ENCODE results near the gene LBHD2. TPM values are rescaled to one million over a fixed set of nuclear protein-coding genes. Genes with fewer than 3 reads are reported as not detected.

Gene LBHD2
- total and polyA plus RNA-seq, 2 of the 13 experiments (the other 11 are each of a cell fraction or from before 2014, with no cell fraction given), result 0.67 to 1.00 TPM

DNA sequence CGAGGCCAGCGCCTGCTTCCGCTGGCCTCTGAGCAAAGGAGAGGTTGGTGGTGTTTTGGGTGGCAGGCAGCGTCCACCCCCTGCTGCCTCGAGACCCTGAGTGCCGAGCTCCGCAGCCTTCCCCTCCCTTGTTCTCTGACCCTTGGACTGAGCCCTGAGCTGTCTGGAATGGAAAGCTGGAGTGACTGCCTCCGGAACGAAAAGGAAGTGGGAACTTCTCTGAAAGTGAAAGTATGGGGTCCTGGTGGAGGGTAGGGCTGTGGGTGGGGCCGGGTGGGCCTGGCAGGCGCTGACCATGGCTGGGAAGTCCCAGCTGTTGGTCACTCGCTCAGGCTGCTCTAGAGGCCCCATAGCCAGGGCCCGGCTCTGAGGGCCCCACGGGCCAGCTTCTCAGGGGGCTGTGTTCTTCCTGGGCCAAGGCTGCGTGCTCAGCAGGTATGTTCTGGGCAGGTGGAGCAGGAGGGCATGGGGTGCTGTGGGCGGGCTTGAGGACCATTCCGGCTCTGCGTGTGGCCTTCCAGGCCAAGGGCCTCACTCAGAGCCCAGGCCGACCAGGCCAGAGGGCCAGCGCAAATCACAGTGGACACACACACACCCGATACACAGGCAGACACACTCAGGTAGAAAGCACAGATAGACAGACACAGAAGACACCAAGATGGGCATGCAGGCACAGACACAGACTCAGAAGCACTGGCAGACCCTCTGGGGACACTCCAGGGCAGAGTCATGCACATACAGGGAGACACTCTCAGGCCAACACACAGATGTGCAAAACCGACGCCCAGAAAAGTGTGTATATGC is 10.6 kb downstream of the LBHD2 start, which contains the start of gene EXOC3L4:
TSS of gene EXOC3L4 (plus strand) at position 320 of the 804 bp plus-strand sequence. CDS start 5,495 bp downstream, outside the sequence.
- DNase-seq (ENCODE audit: low spot score) (peak; percentile 76), FAIRE-seq (peak; percentile 71), ATAC-seq (peak; percentile 56)
- intact Hi-C loops (cut with micrococcal nuclease; ENCODE audit: unreplicated experiment), result no loop called here
- no peaks in the 10 kb centered on the region for H3K36me3 ChIP-seq (replicated peaks in 1 of 2; ENCODE audit: control insufficient read depth in 1 of 2, insufficient read depth in 2 of 2, low read length in 2 of 2)
- peak within 1 kb of the TSS; percentile 96 for H3K4me2 ChIP-seq (ENCODE audit: low read depth, low read length)
- peak within 1 kb of the TSS; percentile 70 for H2AFZ ChIP-seq (ENCODE audit: low read length)
- peak within 1 kb of the TSS; percentile 84 for H3K27ac ChIP-seq (ENCODE audit: extremely low read length, insufficient read depth, low read length)
- no peaks in the 10 kb centered on the region for H4K20me1 ChIP-seq (ENCODE audit: insufficient read depth, low read length)
- peak within 1 kb of the TSS; percentile 82 to 94 (median 86) for H3K4me3 ChIP-seq (replicated peaks in 1 of 3; ENCODE audit: insufficient read depth in 1 of 3, low read depth in 2 of 3, low read length in 3 of 3)
- in situ Hi-C loops (cut with HindIII; ENCODE audit: extremely low pct_ligation_motif_present, low pct_unique_long_range_greater_than_20kb), result no loop called here
- peaks cover 85% of the 10 kb centered on the region for H3K4me1 ChIP-seq (ENCODE audit: insufficient read depth, low read length)
- H3K9me3 ChIP-seq (ENCODE audit: low read length), result no peaks in the 10 kb centered on the region
- BruUV-seq (replicated peaks), result no TSS peak
- WGBS (ENCODE audit: low lambda C conversion rate), result 1% methylated on average over 16 of the region's 23 CpGs
- peaks cover 0 to 8% of the 10 kb centered on the region in 2 experiments; a peak in 2 of 5 replicates for H3K27me3 ChIP-seq (ENCODE audit: control insufficient read depth in 1 of 2, insufficient read depth in 2 of 2, low read length in 2 of 2)
- H3K9ac ChIP-seq (ENCODE audit: insufficient read depth, low read depth, low read length), result peak within 1 kb of the TSS; percentile 83
- ChIA-PET POLR2A (interaction anchor here (0.6 to 2.6 kb wide), 10 partner anchors 8 to 249 kb away, joined by 3 to 39 read pairs (median 3); partner anchors contain the start of gene EIF5), CTCF (ENCODE audit: low intra/inter-chr PET ratio, low total read pairs) (interaction anchor here (1.1 kb wide), 1 partner anchor 47 kb away, joined by 4 read pairs; no protein-coding TSS in a partner anchor)
- H3K79me2 ChIP-seq (ENCODE audit: insufficient read depth, low read length), result peaks cover 17% of the 10 kb centered on the region
- TF ChIP-seq ZNF589 (CRISPR knock-in tag; conservative IDR thresholded peaks at IDR 0.05) (no peak), HMGA1 (CRISPR knock-in tag; conservative IDR thresholded peaks at IDR 0.05) (no peak), SMYD3 (CRISPR knock-in tag; IDR thresholded peaks at IDR 0.05) (peak; percentile 65; the same call in 1 of the 2 replicates), FOSL1 (CRISPR knock-in tag; IDR thresholded peaks at IDR 0.05; ENCODE audit: borderline replicate concordance) (no peak), ZBTB7A (CRISPR knock-in tag; IDR thresholded peaks at IDR 0.05) (peak; percentile 84; the same call in 1 of the 2 replicates), ZNF263 (CRISPR knock-in tag; IDR thresholded peaks at IDR 0.05) (no peak), HOMEZ (CRISPR knock-in tag; IDR thresholded peaks at IDR 0.05; ENCODE audit: low read depth) (no peak), ZFAT (CRISPR knock-in tag; conservative IDR thresholded peaks at IDR 0.05) (no peak), ARID4A (CRISPR knock-in tag; IDR thresholded peaks at IDR 0.05; ENCODE audit: borderline replicate concordance) (peak; percentile 76; the same call in 1 of the 2 replicates), MAX (IDR thresholded peaks at IDR 0.05) (peak; percentile 39), BCL6 (CRISPR knock-in tag; IDR thresholded peaks at IDR 0.05) (no peak), TOE1 (CRISPR knock-in tag; IDR thresholded peaks at IDR 0.05) (no peak), ZNF292 (CRISPR knock-in tag; IDR thresholded peaks at IDR 0.05; ENCODE audit: borderline replicate concordance, low read depth) (0 out of 2 replicates have a peak, but pooled peaks have one; percentile 19), IKZF4 (CRISPR knock-in tag; IDR thresholded peaks at IDR 0.05; ENCODE audit: borderline replicate concordance, low read depth, not compliant biosample characterization) (no peak), ZNF484 (CRISPR knock-in tag; IDR thresholded peaks at IDR 0.05; ENCODE audit: borderline replicate concordance, low read depth) (no peak), ZBTB3 (CRISPR knock-in tag; IDR thresholded peaks at IDR 0.05; ENCODE audit: borderline replicate concordance, low read depth) (no peak)
